ENCODE data around the gene GNA12.
"Not testable (repeated sequence)": the region's sequence is repeated elsewhere in the genome, so short reads cannot be mapped to it uniquely, and the experiment has no call there.

The GNA12 gene

DNA sequence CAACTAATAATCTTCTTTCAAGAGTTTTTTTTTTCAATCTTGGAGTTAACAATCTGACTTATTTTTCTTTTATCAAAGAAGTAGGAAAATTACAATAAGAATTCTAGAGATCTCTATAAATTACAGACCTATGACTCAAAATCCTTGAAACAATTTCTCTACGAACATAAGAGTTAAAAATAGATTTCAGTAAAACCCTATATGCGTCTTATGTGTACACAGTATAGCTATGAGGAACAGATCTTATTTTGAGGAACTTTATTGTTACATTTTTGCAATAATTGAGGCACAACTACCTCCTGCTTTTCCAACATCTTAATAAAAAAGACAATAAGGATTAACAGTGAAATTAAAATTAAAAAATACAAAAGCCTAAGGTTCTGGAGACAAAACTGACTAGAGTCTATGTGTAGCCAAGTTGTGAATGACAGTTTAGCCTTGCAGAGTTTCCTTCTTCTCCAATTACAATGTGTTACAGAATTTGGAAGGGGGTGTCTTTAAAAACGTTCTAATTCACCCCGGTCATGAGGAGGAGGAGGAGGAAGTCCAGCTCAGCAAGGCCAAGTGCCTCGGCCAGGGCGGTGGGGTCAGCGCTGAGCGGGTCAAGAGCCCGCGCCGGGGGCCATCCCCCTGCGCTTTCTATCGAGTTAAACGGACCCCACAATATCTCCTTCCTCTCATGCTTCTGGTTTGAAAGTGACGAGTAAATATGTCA is 115.6 kb downstream of the GNA12 start:
- H3K9me3 ChIP-seq (ENCODE audit: control insufficient read depth, insufficient read depth, low read length), result no peaks in the 10 kb centered on the region
- TF ChIP-seq EZH2phosphoT487 (IDR thresholded peaks at IDR 0.05; ENCODE audit: borderline replicate concordance, low read length), result no peak
- H3K36me3 ChIP-seq (ENCODE audit: control insufficient read depth, low read length), result peaks cover 5% of the 10 kb centered on the region; the same call in 1 of the 2 replicates
- no peaks in the 10 kb centered on the region for H3K4me1 ChIP-seq (ENCODE audit: control insufficient read depth, low read length)
- no peak overlapping the region for H3K4me3 ChIP-seq (ENCODE audit: low read length)
- H3K4me2 ChIP-seq (ENCODE audit: low read length), result no peak overlapping the region
- H4K20me1 ChIP-seq (ENCODE audit: control insufficient read depth, insufficient read depth, low read depth, low read length), result no peaks in the 10 kb centered on the region
- no peaks in the 10 kb centered on the region for H3K27me3 ChIP-seq (ENCODE audit: control insufficient read depth, low read length)
- no peaks in the 10 kb centered on the region for H3F3A ChIP-seq (ENCODE audit: control insufficient read depth, insufficient read depth)
- H3K9me2 ChIP-seq (replicated peaks; ENCODE audit: control insufficient read depth, low read length), result no peaks in the 10 kb centered on the region
- H3K27ac ChIP-seq (ENCODE audit: low read depth, low read length), result no peak overlapping the region
- no peaks in the 10 kb centered on the region for H3K79me2 ChIP-seq (ENCODE audit: control insufficient read depth, low read length)

DNA sequence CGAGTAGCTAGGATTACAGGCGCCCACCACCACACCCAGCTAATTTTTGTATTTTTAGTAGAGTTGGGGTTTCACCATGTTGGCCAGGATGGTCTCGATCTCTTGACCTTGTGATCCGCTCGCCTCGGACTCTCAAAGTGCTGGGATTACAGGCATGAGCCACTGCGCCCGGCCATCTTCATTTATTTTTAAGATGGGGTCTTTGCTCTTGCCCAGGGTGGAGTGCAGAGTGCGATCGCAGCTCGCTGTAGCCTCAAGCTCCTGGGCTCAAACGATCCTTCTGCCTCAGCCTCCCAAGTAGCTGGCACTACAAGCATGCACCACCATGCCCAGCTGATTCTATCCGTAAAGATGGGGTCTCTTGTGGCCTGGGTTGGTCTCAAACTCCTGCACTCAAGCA is 116.9 kb downstream of the GNA12 start:
- not testable (repeated sequence) for H3K4me1 ChIP-seq (ENCODE audit: control insufficient read depth, low read length); H3K36me3 ChIP-seq (ENCODE audit: control insufficient read depth, low read length); H4K20me1 ChIP-seq (ENCODE audit: control insufficient read depth, insufficient read depth, low read depth, low read length)

DNA sequence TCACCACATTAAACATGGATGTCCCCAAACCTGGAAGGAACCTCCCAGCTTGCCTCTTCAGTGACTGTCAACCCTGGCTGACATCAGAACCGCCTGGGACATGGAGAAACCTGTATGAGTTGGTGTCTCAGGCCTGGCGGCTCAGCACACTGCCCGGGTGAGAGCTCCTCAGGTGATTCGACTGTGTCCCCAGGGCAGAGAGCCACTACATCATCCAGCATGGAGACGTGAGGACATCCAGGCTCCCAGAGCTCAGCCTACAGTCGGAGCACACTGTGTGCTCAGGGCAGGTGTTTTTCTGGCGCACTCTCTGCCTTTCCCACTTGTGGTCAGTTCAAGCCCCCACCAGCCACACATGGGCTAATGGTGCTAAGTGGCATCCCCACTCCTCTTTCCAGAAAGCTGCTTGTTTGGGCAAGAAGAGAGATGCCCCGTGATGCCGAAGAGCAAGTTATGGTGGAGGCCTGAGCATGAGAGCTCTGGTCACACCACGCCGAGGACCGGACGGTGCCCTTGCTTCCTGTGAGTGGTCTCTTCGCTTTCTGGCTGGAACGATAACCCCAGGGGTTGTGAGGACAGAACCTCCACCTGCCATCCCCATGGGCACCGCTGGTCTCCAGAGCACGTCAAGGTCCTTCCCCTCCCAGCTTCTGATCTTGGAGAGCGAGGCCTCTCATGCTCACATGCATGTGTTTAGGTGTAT is 117.6 kb downstream of the GNA12 start:
- Histone ChIP-seq H3K4me2 (ENCODE audit: low read length) (no peak overlapping the region), H3K36me3 (ENCODE audit: control insufficient read depth, low read length) (peaks cover 5% of the 10 kb centered on the region; the same call in 1 of the 2 replicates)

More for the DNA sequence above, 116.9 kb downstream of the GNA12 start:
- not testable (repeated sequence) for H3K4me3 ChIP-seq (ENCODE audit: low read length); H3K9me2 ChIP-seq (replicated peaks; ENCODE audit: control insufficient read depth, low read length); H3K4me2 ChIP-seq (ENCODE audit: low read length); H3F3A ChIP-seq (ENCODE audit: control insufficient read depth, insufficient read depth); H3K79me2 ChIP-seq (ENCODE audit: control insufficient read depth, low read length); H3K27me3 ChIP-seq (ENCODE audit: control insufficient read depth, low read length); H3K9me3 ChIP-seq (ENCODE audit: control insufficient read depth, insufficient read depth, low read length); H3K27ac ChIP-seq (ENCODE audit: low read depth, low read length)

DNA sequence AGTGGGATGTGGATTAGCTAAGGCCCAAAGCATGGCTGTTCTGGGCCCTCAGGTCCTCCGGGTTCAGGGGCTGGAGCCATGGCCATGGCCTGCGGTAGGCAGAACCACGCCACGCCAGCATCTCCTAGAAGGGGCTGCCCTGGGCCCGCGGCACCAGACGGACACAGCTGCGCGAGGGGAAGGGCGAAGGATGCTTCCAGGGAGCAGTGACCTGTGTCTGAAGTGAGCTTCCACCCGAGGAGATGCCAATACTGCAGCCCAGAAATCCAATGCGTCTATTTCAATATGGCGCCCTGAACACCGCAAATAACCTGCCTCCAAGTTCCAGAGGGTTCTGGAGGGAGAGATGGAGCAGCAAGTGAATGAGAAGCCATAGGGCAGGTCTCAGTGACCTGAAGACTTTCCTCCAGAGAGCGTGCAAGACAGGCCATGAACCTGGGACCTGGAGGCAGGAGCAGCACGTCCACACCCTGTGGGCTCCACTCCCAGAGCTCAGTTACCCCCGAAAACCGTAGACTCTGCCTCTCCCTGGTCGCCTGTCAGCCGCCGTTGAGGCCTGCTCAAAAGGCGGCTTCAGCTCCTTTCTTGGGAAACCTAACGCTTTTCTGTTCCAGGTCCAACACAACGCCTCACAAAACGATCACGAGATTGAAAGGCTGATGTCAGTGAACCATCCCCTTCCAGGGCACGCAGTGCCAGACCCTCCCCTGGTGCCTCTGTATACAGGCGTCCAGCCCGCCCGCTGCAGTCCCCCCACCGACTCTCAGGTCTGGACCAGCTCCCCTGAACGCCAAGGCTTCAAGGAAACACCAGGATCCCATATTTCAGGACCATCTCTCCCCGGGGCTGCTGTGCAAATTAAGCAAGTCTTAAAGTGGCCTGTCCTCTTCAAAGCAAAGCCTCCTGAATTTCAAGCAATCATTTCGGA is 118.7 kb downstream of the GNA12 start:
- Histone ChIP-seq H3K9me2 (replicated peaks; ENCODE audit: control insufficient read depth, low read length) (no peaks in the 10 kb centered on the region), H3K27me3 (ENCODE audit: control insufficient read depth, low read length) (no peaks in the 10 kb centered on the region), H3K36me3 (ENCODE audit: control insufficient read depth, low read length) (no peaks in the 10 kb centered on the region), H3K9me3 (ENCODE audit: control insufficient read depth, insufficient read depth, low read length) (no peaks in the 10 kb centered on the region), H3K4me3 (ENCODE audit: low read length) (no peak overlapping the region), H3K27ac (ENCODE audit: low read depth, low read length) (no peak overlapping the region), H4K20me1 (ENCODE audit: control insufficient read depth, insufficient read depth, low read depth, low read length) (no peaks in the 10 kb centered on the region), H3K4me2 (ENCODE audit: low read length) (no peak overlapping the region), H3K79me2 (ENCODE audit: control insufficient read depth, low read length) (no peaks in the 10 kb centered on the region), H3K4me1 (ENCODE audit: control insufficient read depth, low read length) (peaks cover 8% of the 10 kb centered on the region), H3F3A (ENCODE audit: control insufficient read depth, insufficient read depth) (no peaks in the 10 kb centered on the region)
- no peak for TF ChIP-seq EZH2phosphoT487 (IDR thresholded peaks at IDR 0.05; ENCODE audit: borderline replicate concordance, low read length)
- TF ChIP-seq, protein P1, sequence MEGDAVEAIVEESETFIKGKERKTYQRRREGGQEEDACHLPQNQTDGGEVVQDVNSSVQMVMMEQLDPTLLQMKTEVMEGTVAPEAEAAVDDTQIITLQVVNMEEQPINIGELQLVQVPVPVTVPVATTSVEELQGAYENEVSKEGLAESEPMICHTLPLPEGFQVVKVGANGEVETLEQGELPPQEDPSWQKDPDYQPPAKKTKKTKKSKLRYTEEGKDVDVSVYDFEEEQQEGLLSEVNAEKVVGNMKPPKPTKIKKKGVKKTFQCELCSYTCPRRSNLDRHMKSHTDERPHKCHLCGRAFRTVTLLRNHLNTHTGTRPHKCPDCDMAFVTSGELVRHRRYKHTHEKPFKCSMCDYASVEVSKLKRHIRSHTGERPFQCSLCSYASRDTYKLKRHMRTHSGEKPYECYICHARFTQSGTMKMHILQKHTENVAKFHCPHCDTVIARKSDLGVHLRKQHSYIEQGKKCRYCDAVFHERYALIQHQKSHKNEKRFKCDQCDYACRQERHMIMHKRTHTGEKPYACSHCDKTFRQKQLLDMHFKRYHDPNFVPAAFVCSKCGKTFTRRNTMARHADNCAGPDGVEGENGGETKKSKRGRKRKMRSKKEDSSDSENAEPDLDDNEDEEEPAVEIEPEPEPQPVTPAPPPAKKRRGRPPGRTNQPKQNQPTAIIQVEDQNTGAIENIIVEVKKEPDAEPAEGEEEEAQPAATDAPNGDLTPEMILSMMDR (IDR thresholded peaks at IDR 0.05; ENCODE audit: low read depth, low read length, poor library complexity, severe bottlenecking), result no peak

More for the DNA sequence above, 117.6 kb downstream of the GNA12 start:
- H3F3A ChIP-seq (ENCODE audit: control insufficient read depth, insufficient read depth), result no peaks in the 10 kb centered on the region
- H4K20me1 ChIP-seq (ENCODE audit: control insufficient read depth, insufficient read depth, low read depth, low read length), result no peaks in the 10 kb centered on the region
- H3K9me3 ChIP-seq (ENCODE audit: control insufficient read depth, insufficient read depth, low read length), result no peaks in the 10 kb centered on the region
- no peaks in the 10 kb centered on the region for H3K27me3 ChIP-seq (ENCODE audit: control insufficient read depth, low read length)
- no peak overlapping the region for H3K27ac ChIP-seq (ENCODE audit: low read depth, low read length)
- H3K79me2 ChIP-seq (ENCODE audit: control insufficient read depth, low read length), result no peaks in the 10 kb centered on the region
- no peak overlapping the region for H3K4me3 ChIP-seq (ENCODE audit: low read length)
- no peak for TF ChIP-seq EZH2phosphoT487 (IDR thresholded peaks at IDR 0.05; ENCODE audit: borderline replicate concordance, low read length)
- TF ChIP-seq, protein P1 (IDR thresholded peaks at IDR 0.05; ENCODE audit: low read depth, low read length, poor library complexity, severe bottlenecking), result no peak
- H3K9me2 ChIP-seq (replicated peaks; ENCODE audit: control insufficient read depth, low read length), result no peaks in the 10 kb centered on the region
- H3K4me1 ChIP-seq (ENCODE audit: control insufficient read depth, low read length), result no peaks in the 10 kb centered on the region
